ENCODE measurements around the gene STMN1.
A peak's percentile ranks its signal among the peaks of the same experiment; 100 is the strongest.

STMN1 gene

GRCh38 chr1:25918615-25919014 is 12.4 kb upstream of the STMN1 start:
- no peak for DNase-seq

DNA sequence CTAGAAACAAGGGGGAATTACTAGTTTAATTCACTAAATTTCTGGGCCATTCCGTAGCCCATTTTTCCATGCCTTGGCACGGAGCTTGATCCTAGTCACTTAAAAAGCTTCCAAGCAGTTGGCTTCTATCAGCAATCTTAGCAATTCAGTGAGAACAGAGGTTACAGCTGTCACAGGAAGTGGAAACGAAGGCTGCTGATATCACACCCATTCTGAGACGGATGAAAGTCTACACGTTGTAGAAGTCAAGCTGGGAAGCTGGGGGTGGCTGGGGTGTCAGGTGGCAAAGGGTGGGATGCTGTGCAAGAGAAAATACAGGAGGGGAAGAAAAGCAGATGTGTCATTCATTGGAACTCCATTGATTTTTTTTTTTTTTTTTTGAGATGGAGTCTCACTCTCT is 11.8 kb upstream of the STMN1 start:
- DNase-seq: peak in 1 of 5 donors; percentile 30

GRCh38 chr1:25916460-25916859 is 10.2 kb upstream of the STMN1 start:
- no peak for DNase-seq

- no peak for DNase-seq
These were observed 8.1 kb upstream of the STMN1 start for GRCh38 chr1:25914074-25914995.

- DNase-seq: no peak
These were observed 7.0 kb upstream of the STMN1 start for GRCh38 chr1:25913206-25913605.

GRCh38 chr1:25912076-25912831 is 6.0 kb upstream of the STMN1 start:
- no peak for DNase-seq

DNA sequence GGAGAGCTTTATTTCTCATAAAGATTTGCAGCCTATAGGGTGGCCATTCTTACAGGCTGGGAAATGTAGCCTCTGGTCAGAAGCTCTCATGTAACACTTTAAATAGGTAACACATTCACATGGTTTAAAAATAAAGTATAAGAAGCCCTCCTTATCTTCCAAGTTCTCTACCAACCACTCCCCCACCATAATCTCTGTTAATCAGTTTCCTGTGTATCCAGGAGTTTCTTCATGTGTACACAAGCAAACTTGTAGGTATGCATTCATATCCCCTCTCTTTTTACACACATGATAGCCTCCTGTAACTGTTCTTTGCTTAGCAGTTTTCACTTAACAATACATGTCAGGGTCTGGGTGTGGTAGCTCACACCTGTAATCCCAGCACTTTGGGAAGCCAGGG is 4.9 kb upstream of the STMN1 start:
- no peak for DNase-seq

GRCh38 chr1:25909040-25909439 is 2.8 kb upstream of the STMN1 start:
- DNase-seq: no peak

GRCh38 chr1:25908161-25908560 is 1.9 kb upstream of the STMN1 start:
- DNase-seq: no peak

DNA sequence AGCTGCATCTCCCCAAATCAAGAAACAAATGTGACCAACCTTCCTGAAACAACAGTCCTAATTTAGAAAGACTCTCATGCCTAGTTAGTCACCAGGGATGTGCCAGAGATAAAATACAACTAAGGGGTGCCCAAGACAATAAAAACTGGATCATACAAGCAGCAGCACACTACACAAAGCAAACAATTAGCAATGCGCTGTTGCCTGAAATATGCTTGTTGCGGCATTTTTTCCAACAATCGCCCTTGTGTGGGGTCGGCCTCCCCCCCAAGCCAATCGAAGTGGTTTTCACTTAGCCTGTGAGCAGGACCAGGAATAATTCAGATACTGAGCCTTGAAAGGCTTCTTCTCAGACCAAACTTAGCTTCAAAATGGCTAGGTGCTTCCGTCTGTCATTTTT is 1.4 kb upstream of the STMN1 start:
- DNase-seq: no peak

GRCh38 chr1:25906644-25907300 is 553 bp upstream of the STMN1 start:
- DNase-seq: peak in 4 of 5 donors; percentile 18 to 27 (median 24)

DNA sequence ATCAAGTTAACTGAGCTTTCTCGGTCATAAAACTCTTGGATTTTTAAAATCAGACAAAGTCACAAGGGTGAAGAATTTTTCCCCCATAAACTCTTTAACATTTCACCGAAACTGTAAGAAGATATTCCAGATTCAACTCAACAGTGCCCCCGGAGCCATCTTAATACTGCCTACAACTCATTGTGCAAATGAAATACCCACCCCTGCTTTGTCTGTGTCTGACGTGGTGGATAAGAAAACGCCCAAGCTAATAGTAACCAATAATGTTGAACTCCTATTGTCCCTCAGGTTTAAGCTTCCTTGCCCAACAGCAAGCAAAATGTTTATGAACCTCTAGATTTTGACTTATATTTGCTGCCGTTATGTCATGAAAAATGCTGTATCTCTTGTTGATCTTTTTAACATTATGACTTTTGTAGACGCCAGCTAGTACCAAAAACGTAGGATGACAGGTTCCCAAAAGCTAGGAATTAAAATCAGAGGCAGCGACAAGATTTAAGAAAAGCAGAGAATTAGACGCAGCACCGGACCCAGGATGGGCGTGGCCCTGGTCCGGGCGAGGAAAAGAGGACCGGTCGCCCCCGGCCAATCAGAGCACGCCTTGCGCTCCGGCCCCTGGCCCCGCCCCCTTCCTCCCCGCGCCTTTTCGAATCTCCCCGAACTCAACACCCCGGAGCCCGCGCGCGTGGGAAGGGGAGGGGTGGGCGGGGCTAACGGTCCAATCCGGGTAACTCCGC is 1.1 kb downstream of the STMN1 start:
- DNase-seq: peak; percentile 83 to 96 (median 84)

GRCh38 chr1:25903986-25904385 is 2.2 kb downstream of the STMN1 start:
- no peak for DNase-seq

DNA sequence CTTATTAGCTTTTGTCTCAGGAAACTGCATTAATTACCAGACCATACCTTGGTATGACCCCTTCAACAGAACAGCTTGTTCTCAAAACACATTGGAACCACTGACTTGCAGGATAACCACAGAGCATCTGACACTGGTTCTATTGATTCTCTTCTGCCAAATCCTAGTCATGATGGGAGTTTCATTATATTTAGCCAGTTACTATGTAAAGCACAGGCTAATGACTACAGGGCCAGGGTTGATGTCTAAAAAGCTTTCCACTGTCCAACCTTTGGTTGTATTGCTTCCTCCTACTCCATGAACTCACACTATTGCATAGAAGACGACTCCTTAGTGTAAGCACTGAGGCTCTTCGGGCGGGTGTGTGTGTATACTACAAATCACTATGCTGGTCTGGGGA is 3.8 kb downstream of the STMN1 start:
- DNase-seq: no peak

- no peak for DNase-seq
These were observed 6.0 kb downstream of the STMN1 start for GRCh38 chr1:25900219-25900618.

- no peak for DNase-seq
These were observed 6.4 kb downstream of the STMN1 start for GRCh38 chr1:25899792-25900191.

GRCh38 chr1:25898223-25899015 is 7.8 kb downstream of the STMN1 start:
- no peak for DNase-seq

DNA sequence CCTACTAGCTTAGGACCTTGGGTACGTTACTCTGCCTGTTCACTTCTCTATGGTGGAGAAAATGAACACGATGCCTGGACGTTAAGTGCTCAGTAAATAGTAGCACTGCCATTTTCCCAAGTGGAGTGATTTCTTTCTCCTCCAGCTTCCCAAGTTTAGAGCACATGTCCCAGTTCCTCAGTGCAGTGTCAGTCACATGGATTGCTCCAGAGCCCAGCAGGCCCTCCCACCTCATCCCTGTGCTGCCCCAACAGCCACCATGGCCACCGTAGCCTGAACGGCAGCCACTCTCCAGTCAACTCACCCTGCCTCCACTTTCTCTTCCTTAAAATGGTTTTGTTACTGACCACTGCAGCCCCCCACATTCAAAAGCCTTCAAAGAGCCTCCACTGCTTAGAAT is 8.5 kb downstream of the STMN1 start:
- no peak for DNase-seq

GRCh38 chr1:25896266-25896665 is 10.0 kb downstream of the STMN1 start:
- no peak for DNase-seq

- peak; percentile 78 to 88 (median 85) for DNase-seq
These were observed 10.7 kb downstream of the STMN1 start for GRCh38 chr1:25895365-25895990.

- DNase-seq: no peak
These were observed 13.1 kb downstream of the STMN1 start for GRCh38 chr1:25893116-25893515.
